HCT116 (cell line): ENCODE results near the gene ABCC11.

Source experiments
- CTCF ChIP-seq, 3 experiments: fragments of 200-600 bp in 1 of 3; sonication (generic) in 1 of 3; IDR thresholded peaks in 2 of 3; conservative IDR thresholded peaks in 1 of 3; 2 replicates each; pipeline ENCODE4 v1.5.1; 2012 to 2017; ENCODE audit warnings: low read depth in 2 of 3, low read length in 2 of 3, antibody characterized with exemption in 1 of 3, borderline replicate concordance in 1 of 3, control low read depth in 1 of 3, mild to moderate bottlenecking in 1 of 3, mixed read lengths in 1 of 3, mixed run types in 1 of 3, moderate library complexity in 1 of 3; ENCODE audit not compliant: insufficient read depth in 1 of 3
- ELF1 ChIP-seq: IDR thresholded peaks from 2 replicates; pipeline ENCODE4 v1.6.1; 2012; ENCODE audit warnings: low read depth, borderline replicate concordance
- EZH2phosphoT487 ChIP-seq: fragments of 200-600 bp; IDR thresholded peaks from 2 replicates; pipeline ENCODE4 v1.6.1; 2018; ENCODE audit warnings: antibody characterized with exemption, borderline replicate concordance
- POLR2AphosphoS5 ChIP-seq: IDR thresholded peaks from 2 replicates; pipeline ENCODE4 v1.6.1; 2011; ENCODE audit warnings: mild to moderate bottlenecking, low read depth, low read length, moderate library complexity
- REST ChIP-seq: IDR thresholded peaks from 2 replicates; pipeline ENCODE4 v1.6.1; 2012; ENCODE audit warnings: low read depth
- SP1 ChIP-seq: IDR thresholded peaks from 2 replicates; pipeline ENCODE4 v1.6.1; 2012; ENCODE audit warnings: low read depth

- TF ChIP-seq REST, result no peak
- TF ChIP-seq CTCF (IDR thresholded peaks at IDR 0.05 in 2 of 3, conservative IDR thresholded peaks at IDR 0.05 in 1 of 3; ENCODE audit: borderline replicate concordance in 1 of 3, insufficient read depth in 1 of 3, low read depth in 2 of 3, low read length in 2 of 3), result no peak
- no peak for TF ChIP-seq EZH2phosphoT487
- TF ChIP-seq ELF1, result no peak
- TF ChIP-seq POLR2AphosphoS5, result no peak
- TF ChIP-seq SP1, result no peak
Measured at GRCh38 chr16:48155926-48156789, 91.2 kb downstream of the ABCC11 start, which contains the start of gene ABCC12.
